Smooth muscle cell (in vitro differentiated cells): ENCODE data around the gene SLC25A22. TPM values are rescaled to one million over a fixed set of nuclear protein-coding genes. Genes with fewer than 3 reads are reported as not detected.

Experiments used
- DNase-seq: peaks from one replicate; lab custom pipeline; 2025; ENCODE audit not compliant: unreplicated experiment; lab: John Stamatoyannopoulos, UW
- H2AFZ ChIP-seq: fragments of 200-600 bp; sonication (generic); 2 replicates; pipeline ENCODE4 v1.6.0; 2016; ENCODE audit warnings: antibody characterized with exemption, low read depth, mild to moderate bottlenecking
- H3F3A ChIP-seq: fragments of 200-600 bp; sonication (generic); 2 replicates; pipeline ENCODE4 v1.6.0; 2017; ENCODE audit warnings: antibody characterized with exemption, low read depth
- H3K27ac ChIP-seq: fragments of 200-600 bp; sonication (generic); 2 replicates; pipeline ENCODE4 v1.5.1; 2016; ENCODE audit warnings: low read depth, mild to moderate bottlenecking
- H3K27me3 ChIP-seq: fragments of 200-600 bp; sonication (generic); 2 replicates; pipeline ENCODE4 v1.6.1; 2016; ENCODE audit warnings: low read depth, mild to moderate bottlenecking
- H3K36me3 ChIP-seq: fragments of 200-600 bp; sonication (generic); 2 replicates; pipeline ENCODE4 v1.5.1; 2016; ENCODE audit warnings: low read depth
- H3K4me1 ChIP-seq: fragments of 200-600 bp; sonication (generic); 2 replicates; pipeline ENCODE4 v1.5.1; 2016; ENCODE audit warnings: low read depth
- H3K4me2 ChIP-seq: fragments of 200-600 bp; sonication (generic); 2 replicates; pipeline ENCODE4 v1.6.0; 2016; ENCODE audit warnings: mild to moderate bottlenecking
- H3K4me3 ChIP-seq: fragments of 200-600 bp; sonication (generic); 2 replicates; pipeline ENCODE4 v1.5.1; 2016; ENCODE audit warnings: mild to moderate bottlenecking
- H3K79me2 ChIP-seq: fragments of 200-600 bp; sonication (generic); 2 replicates; pipeline ENCODE4 v1.6.0; 2016; ENCODE audit warnings: low read depth, mild to moderate bottlenecking
- H3K9ac ChIP-seq: fragments of 200-600 bp; sonication (generic); 2 replicates; pipeline ENCODE4 v1.6.0; 2016; ENCODE audit warnings: low read depth
- H3K9me3 ChIP-seq: fragments of 200-600 bp; sonication (generic); replicated peaks from 2 replicates; pipeline ENCODE4 v1.5.1; 2016; ENCODE audit warnings: low read depth
- H4K20me1 ChIP-seq: fragments of 200-600 bp; sonication (generic); 2 replicates; pipeline ENCODE4 v1.6.0; 2016; ENCODE audit warnings: low read depth
- CTCF ChIP-seq: fragments of 200-600 bp; sonication (generic); IDR thresholded peaks from 2 replicates; pipeline ENCODE4 v1.5.1; 2017; ENCODE audit warnings: borderline replicate concordance, mild to moderate bottlenecking, antibody characterized with exemption; ENCODE audit not compliant: insufficient read depth, poor library complexity, severe bottlenecking
- WGBS: methylation state at CpG from one replicate; pipeline ENCODE4 v1.1.7; 2016; ENCODE audit warnings: low lambda C conversion rate; 5-methylcytosine and 5-hydroxymethylcytosine counted together
- polyA plus RNA-seq: library from polyadenylated mRNA; unstranded; fragments of >200 nt; fragmentation: Nextera tagmentation; extraction: Ambion mirVana; gene quantifications from 2 replicates; pipeline ENCODE4 v1.2.1, GENCODE V29; 2016
- total RNA-seq: library from RNA; depleted of rRNA; stranded (reverse); fragments of >200 nt; gene quantifications from 2 replicates; pipeline ENCODE4 v1.2.3, GENCODE V29; 2014

The SLC25A22 gene
- total and polyA plus RNA-seq, 2 experiments from 2014 or later = 6.9 to 25.2 TPM

DNA sequence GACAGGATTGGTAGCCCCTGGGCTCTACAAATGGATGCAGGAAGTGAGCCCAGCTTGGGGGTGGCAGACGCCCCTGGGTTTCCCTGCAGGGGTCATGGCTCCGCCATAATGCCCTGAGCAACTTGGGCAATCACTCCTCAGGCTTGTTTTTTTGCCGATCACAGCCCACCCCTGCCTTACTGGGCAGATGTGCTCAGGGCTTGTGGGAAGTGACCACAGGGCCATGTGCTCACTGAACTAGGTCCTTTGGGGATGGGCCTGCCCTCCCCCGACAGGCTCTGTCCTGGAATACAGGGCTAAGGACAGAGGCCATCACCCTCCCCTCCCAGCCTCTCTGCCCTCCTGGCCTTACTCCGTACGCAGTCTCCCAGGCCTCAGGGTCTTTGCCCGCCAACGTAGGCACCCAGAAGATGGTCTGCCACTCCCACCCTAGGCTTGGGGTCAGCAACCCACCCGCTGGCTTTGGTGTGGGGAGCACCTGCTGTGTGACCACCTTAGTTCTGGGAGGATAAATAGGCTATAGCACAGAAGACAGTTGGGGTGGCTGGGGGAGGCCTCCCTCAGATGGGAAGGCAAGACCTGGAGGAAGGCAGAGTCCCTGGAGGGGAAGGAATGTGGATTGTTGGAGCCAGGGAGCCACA, 15.5 kb upstream of the SLC25A22 start:
- Histone ChIP-seq H2AFZ (no peak overlapping the region), H3K36me3 (no peaks in the 10 kb centered on the region), H3K9me3 (no peaks in the 10 kb centered on the region), H3K27ac (no peak overlapping the region), H3K27me3 (no peaks in the 10 kb centered on the region), H3K4me1 (peaks cover 11% of the 10 kb centered on the region), H3F3A (peaks cover 11% of the 10 kb centered on the region), H3K79me2 (peaks cover 26% of the 10 kb centered on the region), H3K4me2 (no peak overlapping the region), H4K20me1 (peaks cover 35% of the 10 kb centered on the region), H3K9ac (no peak overlapping the region), H3K4me3 (no peak overlapping the region)
- 95% methylated on average over 9 of the region's 9 CpGs for WGBS
- DNase-seq = no peak
- TF ChIP-seq CTCF = no peak

GRCh38 chr11:813072-813455, 15.0 kb upstream of the SLC25A22 start:
- peaks cover 35% of the 10 kb centered on the region for H4K20me1 ChIP-seq
- no peak overlapping the region for H2AFZ ChIP-seq
- TF ChIP-seq CTCF = no peak
- no peaks in the 10 kb centered on the region for H3K9me3 ChIP-seq
- no peaks in the 10 kb centered on the region for H3K36me3 ChIP-seq
- H3K27me3 ChIP-seq = no peaks in the 10 kb centered on the region
- WGBS = 100% methylated on average over 6 of the region's 6 CpGs
- H3F3A ChIP-seq = peaks cover 11% of the 10 kb centered on the region
- no peak overlapping the region for H3K4me3 ChIP-seq
- no peak overlapping the region for H3K4me2 ChIP-seq
- no peak overlapping the region for H3K27ac ChIP-seq
- peaks cover 31% of the 10 kb centered on the region for H3K79me2 ChIP-seq
- H3K9ac ChIP-seq = no peak overlapping the region
- peaks cover 15% of the 10 kb centered on the region for H3K4me1 ChIP-seq
- no peak for DNase-seq

GRCh38 chr11:812390-812789, 14.3 kb upstream of the SLC25A22 start:
- peaks cover 38% of the 10 kb centered on the region for H3K79me2 ChIP-seq
- H3K27ac ChIP-seq = no peak overlapping the region
- no peaks in the 10 kb centered on the region for H3K36me3 ChIP-seq
- H3K4me3 ChIP-seq = no peak overlapping the region
- TF ChIP-seq CTCF = no peak
- H3K4me2 ChIP-seq = no peak overlapping the region
- no peak overlapping the region for H3K9ac ChIP-seq
- peaks cover 11% of the 10 kb centered on the region for H3F3A ChIP-seq
- no peak overlapping the region for H2AFZ ChIP-seq
- H3K4me1 ChIP-seq = peaks cover 15% of the 10 kb centered on the region
- H3K27me3 ChIP-seq = no peaks in the 10 kb centered on the region
- H3K9me3 ChIP-seq = no peaks in the 10 kb centered on the region
- WGBS = 95% methylated on average over 3 of the region's 3 CpGs
- no peak for DNase-seq
- H4K20me1 ChIP-seq = peaks cover 35% of the 10 kb centered on the region
